Glutamatergic neuron (in vitro differentiated cells): Measurements from ENCODE around the gene SLC25A51. TPM values are rescaled to one million over a fixed set of nuclear protein-coding genes. Genes with fewer than 3 reads are reported as not detected.

Experiments
- DNase-seq: peaks from one replicate; pipeline ENCODE4 v3.0.0; 2022
- H3K27ac Mint-ChIP-seq: one replicate; pipeline ENCODE4 v1.8.0; 2020; ENCODE audit warnings: mild to moderate bottlenecking, mixed read lengths, inconsistent platforms; ENCODE audit not compliant: unreplicated experiment
- H3K27me3 Mint-ChIP-seq: one replicate; pipeline ENCODE4 v1.8.0; 2020; ENCODE audit warnings: mild to moderate bottlenecking, moderate library complexity, mixed read lengths, inconsistent platforms; ENCODE audit not compliant: unreplicated experiment
- H3K36me3 Mint-ChIP-seq: one replicate; pipeline ENCODE4 v1.8.0; 2020; ENCODE audit warnings: mild to moderate bottlenecking, mixed read lengths, inconsistent platforms; ENCODE audit not compliant: unreplicated experiment
- H3K4me1 Mint-ChIP-seq: one replicate; pipeline ENCODE4 v1.8.0; 2020; ENCODE audit warnings: mild to moderate bottlenecking, low read depth, mixed read lengths, inconsistent platforms; ENCODE audit not compliant: unreplicated experiment
- H3K4me3 Mint-ChIP-seq: one replicate; pipeline ENCODE4 v1.8.0; 2020; ENCODE audit warnings: mild to moderate bottlenecking, mixed read lengths, inconsistent platforms; ENCODE audit not compliant: unreplicated experiment
- H3K9me3 Mint-ChIP-seq: one replicate; pipeline ENCODE4 v1.8.0; 2020; ENCODE audit warnings: mild to moderate bottlenecking, moderate library complexity, mixed read lengths, inconsistent platforms; ENCODE audit not compliant: unreplicated experiment
- total RNA-seq: library from RNA; stranded (reverse); fragmentation: NEBNext Ultra II Directional; extraction: Animal tissue kit (Norgen Biotek cat#: 25700); gene quantifications from one replicate; pipeline ENCODE4 v1.2.1, GENCODE V29; 2021; ENCODE audit not compliant: unreplicated experiment
- TF ChIP-seq, protein P1 (sequence below): fragments of 200-600 bp; sonication (generic); IDR thresholded peaks from one replicate; pipeline ENCODE4 v1.5.0; 2021; ENCODE audit not compliant: partially characterized antibody, unreplicated experiment

SLC25A51 gene
- total RNA-seq, 1 donor from 2014 or later, result 48.6 TPM

DNA sequence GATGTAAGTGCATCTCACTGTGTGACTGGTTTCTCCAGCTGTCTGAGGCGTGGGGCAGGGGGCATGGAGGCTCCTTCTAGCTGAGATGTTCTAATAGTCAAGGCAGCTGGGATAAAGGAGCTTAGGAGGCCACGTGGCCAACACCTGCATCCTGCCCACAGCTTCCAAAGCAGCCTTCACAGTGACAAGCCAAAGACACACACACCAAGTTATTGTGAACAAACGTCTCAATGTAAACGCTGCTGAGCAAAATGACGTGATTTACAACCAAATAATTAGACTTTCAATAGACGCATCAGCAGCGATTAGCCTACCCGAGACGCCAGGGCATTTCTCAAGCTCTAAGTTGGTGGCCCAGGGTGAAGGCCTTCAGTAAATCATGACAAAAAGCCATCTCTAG is 23.2 kb upstream of the SLC25A51 start:
- Mint-ChIP-seq H3K4me3 (no peak overlapping the region), H3K27me3 (peaks cover 3% of the 10 kb centered on the region), H3K9me3 (peaks cover 5% of the 10 kb centered on the region), H3K36me3 (peaks cover 10% of the 10 kb centered on the region), H3K4me1 (peaks cover 15% of the 10 kb centered on the region), H3K27ac (no peak overlapping the region)
- TF ChIP-seq, protein P1, sequence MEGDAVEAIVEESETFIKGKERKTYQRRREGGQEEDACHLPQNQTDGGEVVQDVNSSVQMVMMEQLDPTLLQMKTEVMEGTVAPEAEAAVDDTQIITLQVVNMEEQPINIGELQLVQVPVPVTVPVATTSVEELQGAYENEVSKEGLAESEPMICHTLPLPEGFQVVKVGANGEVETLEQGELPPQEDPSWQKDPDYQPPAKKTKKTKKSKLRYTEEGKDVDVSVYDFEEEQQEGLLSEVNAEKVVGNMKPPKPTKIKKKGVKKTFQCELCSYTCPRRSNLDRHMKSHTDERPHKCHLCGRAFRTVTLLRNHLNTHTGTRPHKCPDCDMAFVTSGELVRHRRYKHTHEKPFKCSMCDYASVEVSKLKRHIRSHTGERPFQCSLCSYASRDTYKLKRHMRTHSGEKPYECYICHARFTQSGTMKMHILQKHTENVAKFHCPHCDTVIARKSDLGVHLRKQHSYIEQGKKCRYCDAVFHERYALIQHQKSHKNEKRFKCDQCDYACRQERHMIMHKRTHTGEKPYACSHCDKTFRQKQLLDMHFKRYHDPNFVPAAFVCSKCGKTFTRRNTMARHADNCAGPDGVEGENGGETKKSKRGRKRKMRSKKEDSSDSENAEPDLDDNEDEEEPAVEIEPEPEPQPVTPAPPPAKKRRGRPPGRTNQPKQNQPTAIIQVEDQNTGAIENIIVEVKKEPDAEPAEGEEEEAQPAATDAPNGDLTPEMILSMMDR, result no peak
- DNase-seq, result no peak

DNA sequence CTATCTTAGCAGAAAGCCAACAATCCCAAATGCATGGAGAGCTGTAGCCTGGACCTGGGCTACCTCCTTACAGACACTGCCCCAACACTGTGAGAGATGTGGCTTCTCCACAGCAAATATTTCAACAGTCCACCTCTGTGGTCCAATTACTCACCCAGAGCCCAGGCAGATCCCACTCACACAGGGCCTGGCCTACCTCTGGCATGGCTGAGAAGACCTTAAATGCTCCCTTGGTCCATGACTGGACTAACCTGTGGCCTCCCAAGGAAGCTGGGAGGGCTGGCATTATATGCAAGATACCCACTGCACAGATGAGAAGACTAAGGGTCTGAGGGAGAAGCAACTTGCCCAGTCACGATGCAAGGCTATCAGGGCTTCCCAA is 22.8 kb upstream of the SLC25A51 start:
- Mint-ChIP-seq H3K9me3 (peaks cover 8% of the 10 kb centered on the region), H3K36me3 (peaks cover 10% of the 10 kb centered on the region), H3K27me3 (peaks cover 3% of the 10 kb centered on the region), H3K4me3 (no peak overlapping the region), H3K4me1 (peaks cover 19% of the 10 kb centered on the region), H3K27ac (no peak overlapping the region)
- TF ChIP-seq, protein P1, result no peak
- no peak for DNase-seq

DNA sequence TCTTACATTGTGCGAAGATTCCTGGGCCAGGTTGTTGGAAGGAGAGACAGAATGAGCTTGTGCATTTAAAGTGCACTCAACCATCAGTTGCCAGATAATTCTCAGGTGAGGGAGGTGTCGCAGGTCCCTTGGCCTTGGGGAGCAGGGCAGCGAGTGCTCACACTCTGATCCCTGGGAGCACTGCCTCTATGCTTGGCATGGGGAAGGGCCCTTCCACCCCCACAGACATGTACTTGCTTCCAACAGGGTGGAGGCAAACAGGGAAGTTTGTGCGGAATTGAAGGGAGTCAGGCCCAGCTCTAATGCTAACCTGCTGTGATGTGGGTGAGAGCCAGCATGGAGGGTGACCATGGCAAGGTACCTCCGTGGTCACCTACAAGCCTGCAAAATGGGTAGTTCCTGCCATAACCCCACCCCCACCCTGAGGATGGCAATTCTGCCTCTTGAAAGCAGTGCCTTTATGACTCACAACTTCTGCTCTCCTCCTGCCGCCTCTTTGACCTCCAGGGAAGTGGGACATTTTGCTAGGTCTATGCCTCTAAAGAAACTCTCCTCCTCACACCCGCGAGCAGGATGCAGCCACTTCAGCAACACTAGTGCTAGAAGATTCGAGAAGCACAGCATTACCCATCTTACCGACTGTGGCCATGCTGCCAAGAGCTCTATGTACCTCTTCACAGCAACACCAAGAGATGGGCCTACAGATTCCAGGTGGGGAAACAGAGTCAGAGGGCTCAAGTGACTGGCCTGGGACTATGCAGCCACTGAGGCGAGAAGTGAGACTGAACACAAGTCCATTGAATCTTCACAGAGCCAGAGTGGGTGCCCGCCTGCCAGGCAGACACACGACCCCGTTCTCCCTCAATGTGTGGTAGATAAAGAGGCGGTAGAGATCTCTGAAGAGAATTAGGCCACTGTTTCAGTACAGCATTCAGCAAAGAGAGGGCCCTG is 22.1 kb upstream of the SLC25A51 start:
- no peak overlapping the region for H3K4me3 Mint-ChIP-seq
- no peak overlapping the region for H3K27ac Mint-ChIP-seq
- H3K36me3 Mint-ChIP-seq, result peaks cover 6% of the 10 kb centered on the region
- H3K9me3 Mint-ChIP-seq, result peaks cover 14% of the 10 kb centered on the region
- DNase-seq, result no peak
- H3K27me3 Mint-ChIP-seq, result peaks cover 3% of the 10 kb centered on the region
- TF ChIP-seq, protein P1, result no peak
- H3K4me1 Mint-ChIP-seq, result peaks cover 26% of the 10 kb centered on the region

DNA sequence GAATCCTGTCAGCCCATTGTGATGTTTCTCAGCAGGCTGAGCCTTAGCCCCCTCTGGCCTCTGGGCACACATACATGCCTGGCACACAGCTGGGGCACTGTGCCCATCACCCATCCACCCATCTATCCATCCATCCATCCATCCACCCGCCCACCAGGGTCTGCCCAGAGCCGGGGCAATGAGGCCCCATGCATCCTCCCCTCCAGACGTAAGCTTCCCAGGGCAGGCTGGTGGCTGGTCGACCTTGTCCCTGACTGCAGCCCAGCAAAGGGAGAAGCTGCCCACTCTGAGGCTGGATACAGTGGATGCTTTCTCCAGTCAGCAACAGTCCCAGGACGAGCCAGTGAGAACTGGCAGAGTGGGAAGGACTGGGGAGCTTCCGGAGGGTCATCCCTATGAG is 21.1 kb upstream of the SLC25A51 start:
- H3K4me1 Mint-ChIP-seq, result peaks cover 35% of the 10 kb centered on the region
- H3K27ac Mint-ChIP-seq, result no peak overlapping the region
- no peak overlapping the region for H3K4me3 Mint-ChIP-seq

More for the DNA sequence above, 21.1 kb upstream of the SLC25A51 start:
- Mint-ChIP-seq H3K27me3 (peaks cover 3% of the 10 kb centered on the region), H3K9me3 (peaks cover 12% of the 10 kb centered on the region), H3K36me3 (no peaks in the 10 kb centered on the region)
- DNase-seq, result no peak
- TF ChIP-seq, protein P1, result no peak
